MM.1S (cell line): ENCODE measurements around the gene BST1.

Experiments used
- CTCF ChIP-seq: fragments of 300-600 bp; sonication (generic); IDR thresholded peaks from 2 replicates; pipeline ENCODE4 v1.5.1; 2016; ENCODE audit warnings: antibody characterized with exemption, low read length, mixed read lengths
- EZH2 ChIP-seq: fragments of 300-600 bp; sonication (generic); optimal IDR thresholded peaks from 2 replicates; pipeline ENCODE3; 2017; ENCODE audit warnings: low read depth, mild to moderate bottlenecking, antibody characterized with exemption, low read length, mixed read lengths
- EZH2phosphoT487 ChIP-seq: fragments of 300-600 bp; sonication (generic); IDR thresholded peaks from 2 replicates; pipeline ENCODE4 v1.6.1; 2018; ENCODE audit warnings: antibody characterized with exemption, low read length

- TF ChIP-seq CTCF: no peak
- TF ChIP-seq EZH2phosphoT487: no peak
- TF ChIP-seq EZH2: no peak
These were observed 46.1 kb downstream of the BST1 start for GRCh38 chr4:15749001-15749400.
